ENCODE measurements around the gene FFAR3. TPM values are rescaled to one million over a fixed set of nuclear protein-coding genes. Genes with fewer than 3 reads are reported as not detected.

The FFAR3 gene
- total and polyA plus RNA-seq, 9 of the 15 experiments (the other 6 are each of a cell fraction or from before 2014, with no cell fraction given) = not detected

GRCh38 chr19:35316560-35316959 is 41.7 kb upstream of the FFAR3 start:
- Histone ChIP-seq H3K9ac (ENCODE audit: insufficient read depth in 1 of 2, low read depth in 2 of 2, low read length in 2 of 2) (peak overlapping the region in 1 of 2 experiments; percentile 84; a peak in 2 of 4 replicates), H3K4me3 (no peak overlapping the region), H4K20me1 (replicated peaks; ENCODE audit: control insufficient read depth, insufficient read depth, low read length) (no peaks in the 10 kb centered on the region), H3K4me1 (replicated peaks in 1 of 2; ENCODE audit: control insufficient read depth in 2 of 2, insufficient read depth in 2 of 2, low read length in 2 of 2) (peaks cover 37 to 57% of the 10 kb centered on the region in 2 experiments), H3K4me2 (ENCODE audit: insufficient read depth, low read length) (no peak overlapping the region), H2AFZ (ENCODE audit: low read depth, low read length) (no peak overlapping the region), H3K36me3 (ENCODE audit: control insufficient read depth, insufficient read depth, low read length) (no peaks in the 10 kb centered on the region; the same call in 2 of the 3 replicates), H3K79me2 (ENCODE audit: control insufficient read depth, insufficient read depth, low read length) (no peaks in the 10 kb centered on the region), H3K9me3 (replicated peaks; ENCODE audit: control insufficient read depth, insufficient read depth, low read depth, low read length) (no peaks in the 10 kb centered on the region), H3K27me3 (ENCODE audit: control insufficient read depth in 2 of 2, insufficient read depth in 2 of 2, low read length in 2 of 2) (no peaks in the 10 kb centered on the region), H3K27ac (ENCODE audit: extremely low read depth, low read depth, low read length) (no peak overlapping the region), H3K9me1 (ENCODE audit: control insufficient read depth, insufficient read depth, low read length) (no peaks in the 10 kb centered on the region)
- in situ Hi-C loops (cut with MboI) = no loop called here
- TF ChIP-seq ZSCAN32 (CRISPR knock-in tag; IDR thresholded peaks at IDR 0.05) = no peak
- TF ChIP-seq BDP1 (IDR thresholded peaks at IDR 0.05; ENCODE audit: insufficient read depth, insufficient read length) = no peak
- TF ChIP-seq HLTF (IDR thresholded peaks at IDR 0.05) = no peak
- TF ChIP-seq BRF1 (IDR thresholded peaks at IDR 0.05; ENCODE audit: borderline replicate concordance, extremely low read depth, insufficient read length) = no peak
- TF ChIP-seq ZNF431 (CRISPR knock-in tag; IDR thresholded peaks at IDR 0.05) = no peak
- TF ChIP-seq TAF1 (IDR thresholded peaks at IDR 0.05; ENCODE audit: control insufficient read depth, extremely low read depth, insufficient read depth, low read length, severe bottlenecking) = no peak
- TF ChIP-seq CEBPG (CRISPR knock-in tag; IDR thresholded peaks at IDR 0.05) = no peak
- TF ChIP-seq CEBPG (tag; conservative IDR thresholded peaks at IDR 0.05 in 1 of 2, IDR thresholded peaks at IDR 0.05 in 1 of 2) = no peak
- WGBS (ENCODE audit: insufficient coverage, low coverage, missing lambda C conversion rate) = 77% methylated on average over 9 of the region's 9 CpGs
- CTCF ChIA-PET (ENCODE audit: low intra/inter-chr PET ratio) = no interaction called here
- intact Hi-C loops (cut with micrococcal nuclease) = no loop called here
- DNase-seq (ENCODE audit: extremely low read depth in 1 of 4, low spot score in 3 of 4) (no peak), ATAC-seq (no peak), FAIRE-seq (no peak)
- POLR2A ChIA-PET = interaction anchor here (0.5 to 2.8 kb wide), 5 partner anchors 9 to 321 kb away, joined by 3 to 11 read pairs (median 4); no protein-coding TSS in a partner anchor
- no TSS peak for BruUV-seq (replicated peaks)
